ENCODE measurements around the gene ALDH3B2. TPM values are rescaled to one million over a fixed set of nuclear protein-coding genes. Genes with fewer than 3 reads are reported as not detected.
"Not testable (repeated sequence)": the region's sequence is repeated elsewhere in the genome, so short reads cannot be mapped to it uniquely, and the experiment has no call there.

The ALDH3B2 gene
- total and polyA plus RNA-seq, 2 donors (not counting 1 experiment from before 2014, with no cell fraction given): 0.09 TPM; not detected in 1

- ATAC-seq (ENCODE audit: low read depth); H3K27me3 Mint-ChIP-seq; H3K4me3 ChIP-seq (ENCODE audit: control extremely low read depth in 1 of 5, extremely low read depth in 1 of 5, insufficient read depth in 1 of 5, low read depth in 2 of 5, low read length in 4 of 5); H3K27ac Mint-ChIP-seq; H3K79me2 ChIP-seq (ENCODE audit: control insufficient read depth, insufficient read depth, low read length); H3K9me3 ChIP-seq (ENCODE audit: control extremely low read depth in 1 of 3, control insufficient read depth in 2 of 3, insufficient read depth in 1 of 3, low read length in 2 of 3); H3K36me3 ChIP-seq (replicated peaks in 1 of 2; ENCODE audit: control extremely low read depth in 1 of 2, control insufficient read depth in 1 of 2, extremely low read depth in 1 of 2, insufficient read depth in 2 of 2, low read length in 1 of 2); H3K4me3 Mint-ChIP-seq; H3K27me3 ChIP-seq (replicated peaks in 1 of 4; ENCODE audit: control extremely low read depth in 1 of 4, control insufficient read depth in 3 of 4, insufficient read depth in 4 of 4, low read length in 3 of 4); CTCF ChIA-PET; H3K27ac ChIP-seq (ENCODE audit: low read length in 2 of 2); H4K20me1 ChIP-seq (ENCODE audit: control insufficient read depth, insufficient read depth, low read length, poor library complexity, severe bottlenecking); H3K4me1 Mint-ChIP-seq; POLR2A ChIA-PET; DNase-seq; H3K9me3 Mint-ChIP-seq (ENCODE audit: insufficient read depth); H3K9ac ChIP-seq (ENCODE audit: low read length): not testable (repeated sequence)
- H3K4me2 ChIP-seq (replicated peaks; ENCODE audit: low read depth, low read length, poor library complexity, severe bottlenecking): peak overlapping the region; percentile 37
- WGBS (ENCODE audit: insufficient coverage): 6% methylated on average over 26 of the region's 31 CpGs
- intact Hi-C loops (cut with micrococcal nuclease): loop anchor here (5.0 kb wide), 1 partner anchor 139 kb away; no protein-coding TSS in a partner anchor
- peaks cover 0 to 27% of the 10 kb centered on the region in 2 donors for H3K4me1 ChIP-seq (ENCODE audit: control insufficient read depth in 2 of 2, insufficient read depth in 2 of 2, low read length in 2 of 2)
- H2AFZ ChIP-seq (ENCODE audit: insufficient read depth, low read depth, low read length, poor library complexity, severe bottlenecking): peak overlapping the region; percentile 10
Observed at GRCh38 chr11:67711212-67711611, 36.8 kb upstream of the ALDH3B2 start.

- CTCF ChIA-PET; POLR2A ChIA-PET; H3K9me3 ChIP-seq (ENCODE audit: control extremely low read depth in 1 of 3, control insufficient read depth in 2 of 3, insufficient read depth in 1 of 3, low read length in 2 of 3); H2AFZ ChIP-seq (ENCODE audit: insufficient read depth, low read depth, low read length, poor library complexity, severe bottlenecking); H3K27ac ChIP-seq (ENCODE audit: low read length in 2 of 2); H3K27me3 ChIP-seq (replicated peaks in 1 of 4; ENCODE audit: control extremely low read depth in 1 of 4, control insufficient read depth in 3 of 4, insufficient read depth in 4 of 4, low read length in 3 of 4); H3K4me1 Mint-ChIP-seq; H3K27me3 Mint-ChIP-seq; H3K36me3 ChIP-seq (replicated peaks in 1 of 2; ENCODE audit: control extremely low read depth in 1 of 2, control insufficient read depth in 1 of 2, extremely low read depth in 1 of 2, insufficient read depth in 2 of 2, low read length in 1 of 2); H4K20me1 ChIP-seq (ENCODE audit: control insufficient read depth, insufficient read depth, low read length, poor library complexity, severe bottlenecking); H3K4me3 ChIP-seq (ENCODE audit: control extremely low read depth in 1 of 5, extremely low read depth in 1 of 5, insufficient read depth in 1 of 5, low read depth in 2 of 5, low read length in 4 of 5); H3K4me2 ChIP-seq (replicated peaks; ENCODE audit: low read depth, low read length, poor library complexity, severe bottlenecking); H3K9me3 Mint-ChIP-seq (ENCODE audit: insufficient read depth); DNase-seq; H3K4me3 Mint-ChIP-seq; H3K79me2 ChIP-seq (ENCODE audit: control insufficient read depth, insufficient read depth, low read length); ATAC-seq (ENCODE audit: low read depth); H3K9ac ChIP-seq (ENCODE audit: low read length); H3K27ac Mint-ChIP-seq: not testable (repeated sequence)
- H3K4me1 ChIP-seq (ENCODE audit: control insufficient read depth in 2 of 2, insufficient read depth in 2 of 2, low read length in 2 of 2): peaks cover 0 to 14% of the 10 kb centered on the region in 2 donors
- WGBS (ENCODE audit: insufficient coverage): 98% methylated on average over 7 of the region's 11 CpGs
- intact Hi-C loops (cut with micrococcal nuclease): loop anchor here (5.0 kb wide), 1 partner anchor 138 kb away; no protein-coding TSS in a partner anchor
Observed at GRCh38 chr11:67709806-67710205, 35.4 kb upstream of the ALDH3B2 start.
